Tibial nerve (tissue), 4 donors: Measurements from ENCODE around the gene ZNF609.
"Not testable (repeated sequence)": the region's sequence is repeated elsewhere in the genome, so short reads cannot be mapped to it uniquely, and the experiment has no call there.

Experiments used
- CTCF ChIP-seq, 5 experiments: fragments of 200-600 bp in 3 of 5; fragments of 450-650 bp in 2 of 5; sonication (generic) in 3 of 5; IDR thresholded peaks; one replicate each; pipeline ENCODE4 v1.5.1; 2016 to 2019; ENCODE audit warnings: antibody characterized with exemption in 5 of 5, mild to moderate bottlenecking in 3 of 5, moderate library complexity in 2 of 5
- EP300 ChIP-seq, 2 donors: sonication (generic); formaldehyde crosslinking; IDR thresholded peaks; one replicate each; pipeline ENCODE4 v1.6.1; 2017; ENCODE audit warnings: antibody characterized with exemption in 2 of 2, mild to moderate bottlenecking in 1 of 2
- POLR2A ChIP-seq, 2 donors: fragments of 450-650 bp; IDR thresholded peaks; one replicate each; pipeline ENCODE4 v1.6.1; 2017; ENCODE audit warnings: antibody characterized with exemption in 2 of 2, mild to moderate bottlenecking in 2 of 2, moderate library complexity in 2 of 2

- not testable (repeated sequence) for TF ChIP-seq POLR2A, CTCF, EP300 (IDR thresholded peaks at IDR 0.05)
These were observed 184.4 kb downstream of the ZNF609 start for GRCh38 chr15:64644811-64645210.
